GM12878 (cell line): ENCODE data around the gene ALDH3B2. TPM values are rescaled to one million over a fixed set of nuclear protein-coding genes. Genes with fewer than 3 reads are reported as not detected.

Experiments used
- BACH1 ChIP-seq: fragments of 450-650 bp; IDR thresholded peaks from 2 replicates; pipeline ENCODE4 v1.6.1; 2017; ENCODE audit warnings: mild to moderate bottlenecking, borderline replicate concordance
- BRCA1 ChIP-seq: IDR thresholded peaks from 2 replicates; pipeline ENCODE4 v1.6.1; 2011; ENCODE audit warnings: low read depth, low read length, improper control_type of control experiment
- EED ChIP-seq: sonication (generic); IDR thresholded peaks from 2 replicates; pipeline ENCODE4 v1.6.1; 2016; ENCODE audit warnings: antibody characterized with exemption, low read depth
- HCFC1 ChIP-seq: fragments of 150-350 bp; IDR thresholded peaks from 2 replicates; pipeline ENCODE4 v1.6.1; 2014; ENCODE audit warnings: low read length
- IRF4 ChIP-seq: IDR thresholded peaks from 2 replicates; pipeline ENCODE4 v1.6.1; 2011; ENCODE audit warnings: low read depth, low read length
- NBN ChIP-seq: fragments of 450-650 bp; IDR thresholded peaks from 2 replicates; pipeline ENCODE4 v1.6.1; 2016
- SUPT20H ChIP-seq: IDR thresholded peaks from 2 replicates; pipeline ENCODE4 v1.6.1; 2011; ENCODE audit warnings: low read depth, mild to moderate bottlenecking, low read length, moderate library complexity, borderline replicate concordance; ENCODE audit not compliant: control insufficient read depth
- polyA plus RNA-seq, 11 experiments: library from polyadenylated mRNA; depleted of rRNA in 4 of 11; unstranded in 6 of 11; stranded (reverse) in 5 of 11; fragments of >200 nt; fragmentation: Nextera tagmentation in 4 of 11; fragmentation: Illumina TruSeq in 1 of 11; extraction: Ambion mirVana in 4 of 11; extraction: Trizol in 1 of 11; gene quantifications; 1 replicate in 1 of 11; 2 replicates in 10 of 11; pipeline versions ENCODE4 v1.2.1 to v1.2.3, GENCODE V29; 2011 to 2016; ENCODE audit warnings: inconsistent platforms in 2 of 11, missing spikeins in 2 of 11, low read depth in 1 of 11
- total RNA-seq, 4 experiments: library from RNA; depleted of rRNA in 3 of 4; stranded (reverse); fragments of >200 nt in 3 of 4; fragmentation: Illumina TruSeq in 1 of 4; extraction: Trizol in 1 of 4; gene quantifications; 2 replicates each; pipeline versions ENCODE4 v1.2.1 to v1.2.3, GENCODE V29; 2013 to 2021
- TF ChIP-seq, protein P1 (sequence below): IDR thresholded peaks from 2 replicates; pipeline ENCODE4 v1.6.1; 2011; ENCODE audit warnings: borderline replicate concordance, low read depth, mild to moderate bottlenecking, moderate library complexity, low read length; ENCODE audit not compliant: insufficient read depth, poor library complexity, severe bottlenecking
- TF ChIP-seq, protein P2 (sequence below): IDR thresholded peaks from 2 replicates; pipeline ENCODE4 v1.6.1; 2011; ENCODE audit warnings: low read depth, mild to moderate bottlenecking, low read length, moderate library complexity, borderline replicate concordance; ENCODE audit errors: extremely low read depth
- TF ChIP-seq, protein P3 (sequence below): IDR thresholded peaks from 2 replicates; pipeline ENCODE4 v1.6.1; 2012; ENCODE audit warnings: low read depth, low read length, improper control_type of control experiment
- TF ChIP-seq, protein P4 (sequence below): fragments of 450-650 bp; IDR thresholded peaks from 2 replicates; pipeline ENCODE4 v1.6.1; 2014; ENCODE audit warnings: mild to moderate bottlenecking

The ALDH3B2 gene
- total and polyA plus RNA-seq, 10 of the 15 experiments (the other 5 are each of a cell fraction or from before 2014, with no cell fraction given) = 0.09 to 0.17 TPM; not detected in 8

DNA sequence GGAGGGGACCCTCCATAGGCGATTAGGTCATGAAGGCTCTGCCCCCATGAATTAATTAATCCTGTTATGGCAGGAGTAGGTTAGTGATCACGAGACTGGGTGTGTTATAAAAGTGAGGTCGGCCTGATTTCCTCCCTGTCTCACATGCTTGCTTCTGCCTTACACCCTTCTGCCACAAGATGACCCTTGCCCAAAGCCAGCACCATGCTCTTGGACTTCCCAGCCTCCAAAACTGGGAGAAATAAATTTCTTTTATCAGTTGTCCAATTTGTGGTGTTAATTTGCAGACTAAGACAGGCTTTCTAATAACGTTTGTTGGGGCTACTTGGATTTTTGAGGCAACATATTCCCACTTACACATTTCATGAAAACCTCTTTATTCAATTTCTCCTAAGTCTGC, 23.4 kb upstream of the ALDH3B2 start (continued):
- TF ChIP-seq, protein P1, sequence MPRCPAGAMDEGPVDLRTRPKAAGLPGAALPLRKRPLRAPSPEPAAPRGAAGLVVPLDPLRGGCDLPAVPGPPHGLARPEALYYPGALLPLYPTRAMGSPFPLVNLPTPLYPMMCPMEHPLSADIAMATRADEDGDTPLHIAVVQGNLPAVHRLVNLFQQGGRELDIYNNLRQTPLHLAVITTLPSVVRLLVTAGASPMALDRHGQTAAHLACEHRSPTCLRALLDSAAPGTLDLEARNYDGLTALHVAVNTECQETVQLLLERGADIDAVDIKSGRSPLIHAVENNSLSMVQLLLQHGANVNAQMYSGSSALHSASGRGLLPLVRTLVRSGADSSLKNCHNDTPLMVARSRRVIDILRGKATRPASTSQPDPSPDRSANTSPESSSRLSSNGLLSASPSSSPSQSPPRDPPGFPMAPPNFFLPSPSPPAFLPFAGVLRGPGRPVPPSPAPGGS = no peak
- TF ChIP-seq SUPT20H (no peak), EED (no peak), BACH1 (no peak), BRCA1 (no peak), HCFC1 (no peak), NBN (no peak), IRF4 (no peak)
- TF ChIP-seq, protein P2, sequence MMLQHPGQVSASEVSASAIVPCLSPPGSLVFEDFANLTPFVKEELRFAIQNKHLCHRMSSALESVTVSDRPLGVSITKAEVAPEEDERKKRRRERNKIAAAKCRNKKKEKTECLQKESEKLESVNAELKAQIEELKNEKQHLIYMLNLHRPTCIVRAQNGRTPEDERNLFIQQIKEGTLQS = no peak
- TF ChIP-seq, protein P3, sequence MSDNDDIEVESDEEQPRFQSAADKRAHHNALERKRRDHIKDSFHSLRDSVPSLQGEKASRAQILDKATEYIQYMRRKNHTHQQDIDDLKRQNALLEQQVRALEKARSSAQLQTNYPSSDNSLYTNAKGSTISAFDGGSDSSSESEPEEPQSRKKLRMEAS = no peak
- TF ChIP-seq, protein P4, sequence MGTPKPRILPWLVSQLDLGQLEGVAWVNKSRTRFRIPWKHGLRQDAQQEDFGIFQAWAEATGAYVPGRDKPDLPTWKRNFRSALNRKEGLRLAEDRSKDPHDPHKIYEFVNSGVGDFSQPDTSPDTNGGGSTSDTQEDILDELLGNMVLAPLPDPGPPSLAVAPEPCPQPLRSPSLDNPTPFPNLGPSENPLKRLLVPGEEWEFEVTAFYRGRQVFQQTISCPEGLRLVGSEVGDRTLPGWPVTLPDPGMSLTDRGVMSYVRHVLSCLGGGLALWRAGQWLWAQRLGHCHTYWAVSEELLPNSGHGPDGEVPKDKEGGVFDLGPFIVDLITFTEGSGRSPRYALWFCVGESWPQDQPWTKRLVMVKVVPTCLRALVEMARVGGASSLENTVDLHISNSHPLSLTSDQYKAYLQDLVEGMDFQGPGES = no peak
